Natural killer cell (primary cell): Measurements from ENCODE around the gene RAB3B. TPM values are rescaled to one million over a fixed set of nuclear protein-coding genes. Genes with fewer than 3 reads are reported as not detected.

Experiments used
- ATAC-seq, 3 donors: fragments of 150-1000 bp in 2 of 3; fragments of 200-7000 bp in 1 of 3; cut with Tn5 transposase; 1 replicate in 1 of 3; 2 replicates in 2 of 3; pipeline ENCODE4 v1.10.0; 2021; ENCODE audit warnings: mild to moderate bottlenecking in 2 of 3, moderate library complexity in 2 of 3
- DNase-seq, 2 donors: peaks; one replicate each; pipeline versions ENCODE4 v3.0.0 to v3.0.0-alpha.2; 2013 to 2021; ENCODE audit warnings: mixed read lengths in 1 of 2
- H3K27ac ChIP-seq: one replicate; pipeline ENCODE4 v1.5.1; 2013; ENCODE audit warnings: mild to moderate bottlenecking, low read length
- H3K27me3 ChIP-seq: one replicate; pipeline ENCODE4 v1.6.1; 2013; ENCODE audit warnings: low read length; ENCODE audit not compliant: control insufficient read depth, insufficient read depth
- H3K36me3 ChIP-seq: one replicate; pipeline ENCODE4 v1.6.1; 2013; ENCODE audit warnings: low read length; ENCODE audit not compliant: control insufficient read depth, insufficient read depth
- H3K4me1 ChIP-seq: one replicate; pipeline ENCODE4 v1.6.1; 2013; ENCODE audit warnings: low read length; ENCODE audit not compliant: control insufficient read depth, insufficient read depth
- H3K4me3 ChIP-seq: one replicate; pipeline ENCODE4 v1.5.1; 2013; ENCODE audit warnings: low read length
- H3K9me3 ChIP-seq: one replicate; pipeline ENCODE4 v1.6.1; 2013; ENCODE audit warnings: low read length; ENCODE audit not compliant: control insufficient read depth, insufficient read depth
- H3K27ac Mint-ChIP-seq, 2 donors: one replicate each; pipeline ENCODE4 v1.8.0; 2022; ENCODE audit warnings: mild to moderate bottlenecking in 2 of 2, mixed read lengths in 2 of 2, moderate library complexity in 1 of 2
- H3K27me3 Mint-ChIP-seq, 2 donors: one replicate each; pipeline ENCODE4 v1.8.0; 2022; ENCODE audit warnings: low read depth in 2 of 2, mixed read lengths in 2 of 2
- H3K36me3 Mint-ChIP-seq: one replicate; pipeline ENCODE4 v1.8.0; 2022; ENCODE audit warnings: mixed read lengths
- H3K4me1 Mint-ChIP-seq, 2 donors: one replicate each; pipeline ENCODE4 v1.8.0; 2022; ENCODE audit warnings: mixed read lengths in 2 of 2
- H3K4me3 Mint-ChIP-seq: one replicate; pipeline ENCODE4 v1.8.0; 2022; ENCODE audit warnings: mild to moderate bottlenecking, moderate library complexity, mixed read lengths
- H3K9me3 Mint-ChIP-seq, 2 donors: one replicate each; pipeline ENCODE4 v1.8.0; 2022; ENCODE audit warnings: mixed read lengths in 2 of 2
- CTCF ChIP-seq: fragments of 200-600 bp; IDR thresholded peaks from one replicate; pipeline ENCODE4 v1.8.0; 2022; ENCODE audit warnings: antibody characterized with exemption
- WGBS: methylation state at CpG from one replicate; pipeline ENCODE4 v1.1.7; 2013; ENCODE audit warnings: missing lambda C conversion rate; ENCODE audit not compliant: insufficient coverage; 5-methylcytosine and 5-hydroxymethylcytosine counted together
- intact Hi-C: fragments of 100-400 bp; cut with micrococcal nuclease; formaldehyde crosslinking; loops from one replicate; pipeline ENCODE4 v1.14.2; 2022
- total RNA-seq, 4 donors: library from RNA; stranded (reverse); fragments of 120-200 nt in 1 of 4; gene quantifications; one replicate each; pipeline versions ENCODE4 v1.2.3 to v1.2.4, GENCODE V29; 2013 to 2022

The RAB3B gene
- total RNA-seq, 3 donors from 2014 or later (not counting 1 experiment from before 2014, with no cell fraction given): 0.03 TPM; not detected in 2

- peaks cover under 1% of the 10 kb centered on the region for H3K27me3 ChIP-seq
- H3K36me3 Mint-ChIP-seq: no peaks in the 10 kb centered on the region
- no peak overlapping the region for H3K4me3 Mint-ChIP-seq
- TF ChIP-seq CTCF: no peak
- no peak overlapping the region for H3K4me3 ChIP-seq
- H3K27ac ChIP-seq: no peak overlapping the region
- H3K4me1 ChIP-seq: no peaks in the 10 kb centered on the region
- DNase-seq (no peak), ATAC-seq (no peak)
- intact Hi-C loops: no loop called here
- 74% methylated on average over 5 of the region's 5 CpGs for WGBS
- H3K27me3 Mint-ChIP-seq: peaks cover 17 to 26% of the 10 kb centered on the region in 2 donors
- no peaks in the 10 kb centered on the region for H3K4me1 Mint-ChIP-seq
- no peaks in the 10 kb centered on the region for H3K9me3 Mint-ChIP-seq
- H3K27ac Mint-ChIP-seq: no peak overlapping the region
- H3K9me3 ChIP-seq: no peaks in the 10 kb centered on the region
- H3K36me3 ChIP-seq: no peaks in the 10 kb centered on the region
Measured at GRCh38 chr1:51997974-51998382, 7.5 kb upstream of the RAB3B start.

DNA sequence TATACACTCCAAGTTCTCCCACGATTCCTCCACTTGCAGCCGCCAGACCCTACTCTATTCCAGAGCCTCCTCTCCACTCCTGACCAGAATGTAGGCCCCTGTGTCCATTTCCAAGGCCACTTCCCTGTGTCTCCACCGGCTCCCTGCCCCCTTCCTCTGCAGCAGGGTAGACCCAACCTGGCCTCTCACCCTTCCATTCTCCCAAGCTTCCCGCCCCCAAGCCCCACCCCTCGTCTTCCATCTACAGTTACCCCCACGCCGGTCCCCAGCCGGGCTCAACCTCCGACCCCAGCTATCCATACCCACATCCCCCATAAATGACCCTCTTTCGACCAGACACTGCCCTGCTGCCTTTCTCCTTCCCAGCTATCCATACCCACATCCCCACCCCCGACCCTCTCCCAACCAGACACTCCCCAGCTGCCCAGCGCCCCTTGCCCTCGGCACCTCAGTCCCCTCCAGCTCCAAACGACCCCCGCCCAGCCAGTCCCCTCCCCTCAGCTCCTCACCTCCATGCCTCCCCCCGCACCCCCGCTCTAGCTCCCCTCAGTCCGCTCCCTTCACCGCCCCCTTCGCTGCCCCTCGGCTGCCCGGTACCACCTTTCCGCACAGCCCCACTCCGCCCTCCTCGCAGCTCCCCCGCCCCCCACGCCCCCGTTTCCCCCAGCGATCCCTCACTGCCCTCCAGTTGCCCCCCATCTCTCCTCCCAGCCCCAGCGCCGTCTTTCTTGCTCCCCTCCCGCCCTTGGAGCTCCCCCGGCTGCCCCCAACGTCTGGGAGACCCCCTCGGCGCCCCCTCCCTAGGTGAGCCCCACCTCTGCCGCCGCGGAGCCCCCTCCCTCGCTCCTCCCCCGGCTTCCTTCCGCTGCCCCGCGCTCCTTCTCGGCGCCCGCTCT, 670 bp downstream of the RAB3B start:
- Mint-ChIP-seq H3K4me1 (peaks cover 11 to 23% of the 10 kb centered on the region in 2 donors), H3K9me3 (no peaks in the 10 kb centered on the region), H3K36me3 (no peaks in the 10 kb centered on the region), H3K27me3 (peaks cover 40% of the 10 kb centered on the region in 2 donors), H3K4me3 (peak overlapping the region; percentile 86), H3K27ac (no peak overlapping the region)
- no peak overlapping the region for H3K4me3 ChIP-seq
- H3K27ac ChIP-seq: no peak overlapping the region
- intact Hi-C loops: no loop called here
- no peak for TF ChIP-seq CTCF
- DNase-seq (no peak), ATAC-seq (no peak)
- peaks cover 21% of the 10 kb centered on the region for H3K27me3 ChIP-seq
- 25% methylated on average over 41 of the region's 47 CpGs for WGBS
- no peaks in the 10 kb centered on the region for H3K36me3 ChIP-seq
- no peaks in the 10 kb centered on the region for H3K9me3 ChIP-seq
- peaks cover 9% of the 10 kb centered on the region for H3K4me1 ChIP-seq

DNA sequence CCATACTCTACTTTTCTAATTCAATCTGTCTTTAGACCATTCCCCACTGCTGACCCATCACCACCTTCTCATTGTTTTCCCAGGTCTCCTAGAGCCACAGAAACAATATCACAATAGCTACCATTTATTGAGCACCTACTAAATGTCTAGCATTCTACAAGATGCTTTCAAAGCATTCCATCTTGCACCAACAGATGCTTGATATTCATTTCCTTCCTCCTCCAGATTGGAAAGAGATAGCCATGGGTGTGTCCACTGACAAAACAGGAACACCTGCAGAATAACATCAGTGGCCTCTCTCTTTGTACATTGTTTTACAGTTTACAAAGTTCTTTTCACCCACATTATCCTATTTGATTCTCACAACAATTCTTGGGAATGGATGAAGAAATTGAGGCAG, 2.2 kb downstream of the RAB3B start:
- H3K27ac Mint-ChIP-seq: no peak overlapping the region
- Histone ChIP-seq H3K27ac (no peak overlapping the region), H3K9me3 (no peaks in the 10 kb centered on the region), H3K4me1 (peaks cover 9% of the 10 kb centered on the region), H3K27me3 (peaks cover 21% of the 10 kb centered on the region), H3K4me3 (no peak overlapping the region), H3K36me3 (no peaks in the 10 kb centered on the region)
- peaks cover 11 to 23% of the 10 kb centered on the region in 2 donors for H3K4me1 Mint-ChIP-seq
- intact Hi-C loops: no loop called here
- peak overlapping the region; percentile 67 for H3K4me3 Mint-ChIP-seq
- ATAC-seq: no peak
- TF ChIP-seq CTCF: no peak
- peaks cover 32 to 35% of the 10 kb centered on the region in 2 donors for H3K27me3 Mint-ChIP-seq
- no peaks in the 10 kb centered on the region for H3K9me3 Mint-ChIP-seq
- DNase-seq: no peak
- no peaks in the 10 kb centered on the region for H3K36me3 Mint-ChIP-seq
